Measurements from ENCODE around the gene RAB9A. TPM values are rescaled to one million over a fixed set of nuclear protein-coding genes. Genes with fewer than 3 reads are reported as not detected.
"Not testable (repeated sequence)": the region's sequence is repeated elsewhere in the genome, so short reads cannot be mapped to it uniquely, and the experiment has no call there.

The RAB9A gene
- total and polyA plus RNA-seq, 2 donors from 2014 or later: 31.1 to 33.7 TPM

GRCh38 chrX:13721819-13722519 is 33.0 kb downstream of the RAB9A start:
- Histone ChIP-seq H3K27me3 (ENCODE audit: control insufficient read depth, insufficient read depth, low read length) (no peaks in the 10 kb centered on the region), H3K9me3 (ENCODE audit: control insufficient read depth in 2 of 3, insufficient read depth in 1 of 3, low read length in 3 of 3) (no peaks in the 10 kb centered on the region), H3K27ac (ENCODE audit: low read depth in 2 of 2, low read length in 2 of 2) (no peak overlapping the region), H3K9ac (ENCODE audit: low read length in 3 of 3) (no peak overlapping the region), H3K4me1 (ENCODE audit: control insufficient read depth in 2 of 3, insufficient read depth in 2 of 3, low read depth in 1 of 3, low read length in 3 of 3) (no peaks in the 10 kb centered on the region), H3K36me3 (ENCODE audit: control insufficient read depth in 2 of 3, insufficient read depth in 3 of 3, low read length in 3 of 3) (peaks cover 0 to 5% (median 4%) of the 10 kb centered on the region in 3 donors), H3K4me3 (ENCODE audit: low read length in 3 of 3) (no peak overlapping the region)
- intact Hi-C loops (cut with DNase I): no loop called here
- FAIRE-seq: no peak
- no peak for TF ChIP-seq CTCF (IDR thresholded peaks at IDR 0.05; ENCODE audit: borderline replicate concordance, extremely low read depth, insufficient read depth)
- DNase-seq: peak in 2 of 5 donors; percentile 48 to 56

GRCh38 chrX:13724878-13725277 is 36.0 kb downstream of the RAB9A start:
- H3K27me3 ChIP-seq (ENCODE audit: control insufficient read depth, insufficient read depth, low read length); H3K27ac ChIP-seq (ENCODE audit: low read depth in 2 of 2, low read length in 2 of 2); H3K36me3 ChIP-seq (ENCODE audit: control insufficient read depth in 2 of 3, insufficient read depth in 3 of 3, low read length in 3 of 3); H3K9ac ChIP-seq (ENCODE audit: low read length in 3 of 3); H3K9me3 ChIP-seq (ENCODE audit: control insufficient read depth in 2 of 3, insufficient read depth in 1 of 3, low read length in 3 of 3); intact Hi-C loops (cut with DNase I); DNase-seq; FAIRE-seq; H3K4me1 ChIP-seq (ENCODE audit: control insufficient read depth in 2 of 3, insufficient read depth in 2 of 3, low read depth in 1 of 3, low read length in 3 of 3); H3K4me3 ChIP-seq (ENCODE audit: low read length in 3 of 3): not testable (repeated sequence)

GRCh38 chrX:13726583-13726982 is 37.7 kb downstream of the RAB9A start:
- H3K9me3 ChIP-seq (ENCODE audit: control insufficient read depth in 2 of 3, insufficient read depth in 1 of 3, low read length in 3 of 3); H3K27me3 ChIP-seq (ENCODE audit: control insufficient read depth, insufficient read depth, low read length); H3K4me1 ChIP-seq (ENCODE audit: control insufficient read depth in 2 of 3, insufficient read depth in 2 of 3, low read depth in 1 of 3, low read length in 3 of 3); DNase-seq; FAIRE-seq; intact Hi-C loops (cut with DNase I); H3K9ac ChIP-seq (ENCODE audit: low read length in 3 of 3); H3K4me3 ChIP-seq (ENCODE audit: low read length in 3 of 3); H3K36me3 ChIP-seq (ENCODE audit: control insufficient read depth in 2 of 3, insufficient read depth in 3 of 3, low read length in 3 of 3); H3K27ac ChIP-seq (ENCODE audit: low read depth in 2 of 2, low read length in 2 of 2): not testable (repeated sequence)

GRCh38 chrX:13730523-13730922 is 41.6 kb downstream of the RAB9A start:
- H3K27ac ChIP-seq (ENCODE audit: low read depth in 2 of 2, low read length in 2 of 2); H3K4me3 ChIP-seq (ENCODE audit: low read length in 3 of 3); DNase-seq; H3K36me3 ChIP-seq (ENCODE audit: control insufficient read depth in 2 of 3, insufficient read depth in 3 of 3, low read length in 3 of 3); FAIRE-seq; H3K27me3 ChIP-seq (ENCODE audit: control insufficient read depth, insufficient read depth, low read length); intact Hi-C loops (cut with DNase I); H3K4me1 ChIP-seq (ENCODE audit: control insufficient read depth in 2 of 3, insufficient read depth in 2 of 3, low read depth in 1 of 3, low read length in 3 of 3); H3K9ac ChIP-seq (ENCODE audit: low read length in 3 of 3); H3K9me3 ChIP-seq (ENCODE audit: control insufficient read depth in 2 of 3, insufficient read depth in 1 of 3, low read length in 3 of 3): not testable (repeated sequence)

- no peak for TF ChIP-seq CTCF (IDR thresholded peaks at IDR 0.05; ENCODE audit: borderline replicate concordance, extremely low read depth, insufficient read depth)
- H3K9ac ChIP-seq (ENCODE audit: low read length in 3 of 3): no peak overlapping the region
- H3K9me3 ChIP-seq (ENCODE audit: control insufficient read depth in 2 of 3, insufficient read depth in 1 of 3, low read length in 3 of 3): no peaks in the 10 kb centered on the region
- H3K4me1 ChIP-seq (ENCODE audit: control insufficient read depth in 2 of 3, insufficient read depth in 2 of 3, low read depth in 1 of 3, low read length in 3 of 3): peaks cover 0 to 2% (median 0%) of the 10 kb centered on the region in 3 donors
- H3K36me3 ChIP-seq (ENCODE audit: control insufficient read depth in 2 of 3, insufficient read depth in 3 of 3, low read length in 3 of 3): no peaks in the 10 kb centered on the region
- H3K27ac ChIP-seq (ENCODE audit: low read depth in 2 of 2, low read length in 2 of 2): no peak overlapping the region
- intact Hi-C loops (cut with DNase I): no loop called here
- H3K27me3 ChIP-seq (ENCODE audit: control insufficient read depth, insufficient read depth, low read length): no peaks in the 10 kb centered on the region
- peak in 1 of 5 donors; percentile 22 for DNase-seq
- FAIRE-seq: no peak
- no peak overlapping the region for H3K4me3 ChIP-seq (ENCODE audit: low read length in 3 of 3)
Observed at GRCh38 chrX:13732246-13733067, 43.5 kb downstream of the RAB9A start.

Data from kidney (tissue), 14 donors.